CD4-positive, alpha-beta T cell treated with Interleukin-2 at 100 ng/mL for 4 hours (primary cell): ENCODE measurements around the gene CLDND1.

Experiments
- DNase-seq: peaks from one replicate; pipeline ENCODE4 v3.0.0-alpha.2; 2020; ENCODE audit warnings: low spot score

The CLDND1 gene

GRCh38 chr3:98513736-98514135, 9.0 kb downstream of the CLDND1 start:
- DNase-seq = no peak

- no peak for DNase-seq
Measured at GRCh38 chr3:98513091-98513511, 9.6 kb downstream of the CLDND1 start.

DNA sequence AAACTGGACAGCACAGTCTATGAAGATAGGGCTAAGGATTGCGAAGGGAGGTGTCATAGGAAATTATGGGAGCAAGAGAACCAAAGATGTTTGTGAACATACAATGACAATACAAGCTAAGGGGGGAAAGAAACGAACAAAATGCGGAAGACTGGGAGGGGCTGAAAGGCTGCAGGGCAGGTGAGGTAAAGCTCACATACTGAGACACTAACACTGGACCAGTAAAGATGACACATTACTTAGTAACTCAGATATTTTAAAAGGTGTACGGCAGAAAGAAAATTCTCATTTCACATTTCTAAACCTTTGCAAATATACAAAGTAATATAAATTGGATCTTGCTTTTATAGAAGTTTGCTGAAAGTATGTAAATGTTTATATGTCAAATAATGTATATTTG, 10.1 kb downstream of the CLDND1 start:
- DNase-seq = no peak

DNA sequence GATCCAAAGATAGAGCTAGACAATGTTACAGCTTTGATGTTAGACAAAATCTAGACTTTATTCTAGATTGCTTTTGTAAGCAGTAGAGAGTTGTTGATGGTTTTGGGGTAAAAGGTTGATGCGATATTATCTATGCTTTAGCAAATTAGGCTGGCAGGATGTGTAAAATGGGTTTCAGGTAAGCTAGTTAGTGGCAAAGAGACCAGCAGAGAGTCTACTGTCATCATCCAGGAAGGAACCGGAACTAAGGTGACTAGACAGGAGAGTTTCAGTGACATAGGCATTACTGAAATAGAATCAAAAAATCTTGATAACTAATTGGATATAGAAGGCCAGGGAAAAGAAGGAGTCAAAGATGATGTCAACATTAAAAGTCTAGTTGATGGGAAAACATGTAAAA, 14.1 kb downstream of the CLDND1 start:
- DNase-seq = peak; percentile 14

DNA sequence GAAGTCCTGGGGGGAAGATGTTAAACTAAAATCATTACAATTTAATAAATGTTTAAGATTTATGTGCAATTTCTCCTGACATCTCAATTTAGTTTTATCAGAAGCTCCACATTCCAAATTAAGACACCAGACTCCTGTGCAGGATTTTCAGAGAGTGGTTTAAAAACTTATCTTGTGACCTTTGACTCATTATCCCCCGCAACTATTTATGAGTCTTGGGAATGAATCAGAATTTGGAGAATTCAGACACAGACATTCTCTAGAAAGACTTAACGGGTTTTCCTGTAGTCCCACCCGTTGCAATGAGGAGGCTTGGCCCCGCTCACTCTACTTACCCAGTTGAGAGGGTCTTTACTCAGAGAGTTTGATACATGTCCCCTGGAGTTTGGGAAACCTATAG, 18.2 kb downstream of the CLDND1 start:
- DNase-seq = no peak

DNA sequence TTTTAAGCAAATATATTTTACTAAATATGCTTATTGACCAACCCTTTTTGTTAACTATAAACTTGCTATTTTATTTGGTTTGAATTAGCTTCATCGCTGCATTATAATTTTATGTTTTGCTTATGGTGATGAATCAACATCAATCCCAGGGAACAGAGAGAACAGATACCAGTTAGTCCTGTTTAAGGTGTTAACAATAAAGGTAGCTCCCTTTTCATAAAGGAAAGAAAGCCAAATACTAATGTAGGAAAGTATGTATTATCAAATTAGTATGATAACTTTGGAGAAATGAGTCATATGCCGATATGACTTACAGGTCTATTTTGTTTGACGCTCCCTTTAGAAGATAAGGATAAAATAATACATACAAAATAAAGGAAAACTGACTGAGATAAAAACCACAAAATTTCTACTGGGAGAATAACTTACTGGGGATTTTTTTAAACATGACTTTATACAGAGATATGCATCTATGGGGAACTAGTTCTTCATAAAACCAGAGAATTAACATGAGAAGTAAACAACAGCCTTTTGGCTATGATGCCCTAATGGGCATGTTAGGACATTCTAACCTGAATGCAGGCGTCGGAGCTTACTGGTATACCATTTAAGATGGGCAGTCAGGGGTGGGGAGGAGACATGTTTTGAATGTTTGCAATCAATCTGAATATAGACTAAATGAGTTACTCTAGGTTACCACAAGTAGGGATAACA, 20.7 kb downstream of the CLDND1 start:
- no peak for DNase-seq

DNA sequence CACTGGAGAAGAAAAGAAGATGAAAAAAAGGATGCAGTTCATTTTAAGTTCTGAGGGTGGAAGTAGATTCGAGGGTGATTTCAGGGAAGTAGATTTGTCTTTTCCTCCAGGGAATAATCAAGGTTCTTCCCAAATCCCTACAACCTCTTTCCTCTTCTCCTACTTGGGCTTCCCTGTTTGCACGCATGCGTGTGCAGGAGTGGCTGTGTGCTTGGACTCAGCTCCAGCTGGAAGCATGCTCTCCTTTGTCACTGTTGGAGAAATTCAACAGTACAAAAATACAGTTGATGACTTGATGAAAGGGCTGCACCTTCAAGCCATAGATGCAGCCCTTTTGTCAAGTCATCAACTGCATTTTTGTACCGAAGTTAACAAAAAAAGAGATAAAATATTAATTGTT, 21.4 kb downstream of the CLDND1 start:
- DNase-seq = no peak

DNA sequence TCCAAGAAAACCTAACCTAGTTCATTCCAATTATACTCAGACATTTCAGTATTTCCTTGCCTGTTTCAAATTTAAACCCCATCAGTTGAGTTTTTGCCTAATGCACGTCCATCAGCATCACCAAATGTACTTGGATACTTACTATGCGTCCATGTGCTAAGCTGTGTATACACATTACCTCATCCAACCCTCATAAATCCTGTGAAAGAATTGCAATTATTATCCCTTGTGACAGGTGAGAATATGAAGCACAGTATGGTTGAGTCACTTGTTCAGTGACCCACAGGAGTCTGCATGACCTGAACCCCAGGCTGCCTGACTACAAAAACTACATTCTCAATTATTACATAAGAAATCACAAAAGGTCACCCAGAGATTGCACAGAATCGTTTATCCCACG, 22.7 kb downstream of the CLDND1 start:
- no peak for DNase-seq

DNA sequence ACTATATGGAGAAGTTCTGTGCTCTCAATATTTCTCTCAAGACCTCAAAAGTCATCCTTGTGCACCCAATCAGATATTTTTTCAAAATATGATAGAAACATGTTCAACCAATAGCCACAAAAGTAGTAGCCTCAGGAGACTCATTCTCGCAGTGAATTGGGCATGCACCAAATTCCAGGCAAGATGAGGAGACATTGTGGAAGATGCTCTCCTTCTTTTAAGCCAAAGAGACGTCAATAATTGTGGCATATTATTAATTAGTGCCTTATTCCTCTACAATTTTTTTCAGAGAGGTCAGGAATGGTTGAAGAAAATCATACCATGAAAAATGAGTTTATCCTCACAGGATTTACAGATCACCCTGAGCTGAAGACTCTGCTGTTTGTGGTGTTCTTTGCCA, 25.3 kb downstream of the CLDND1 start, which contains the start of gene OR5K2:
Gene OR5K2 (plus strand): TSS at position 301 of the 400 bp plus-strand sequence. CDS start 0 bp downstream, at position 301.
- no peak for DNase-seq

GRCh38 chr3:98483626-98484025, 39.1 kb downstream of the CLDND1 start:
- DNase-seq = no peak

GRCh38 chr3:98482717-98483482, 39.8 kb downstream of the CLDND1 start:
- DNase-seq = no peak
